HepG2 (cell line): ENCODE data around the gene AP3D1. TPM values are rescaled to one million over a fixed set of nuclear protein-coding genes. Genes with fewer than 3 reads are reported as not detected.

Source experiments
- AHR ChIP-seq: IDR thresholded peaks from 2 replicates; pipeline ENCODE4 v1.6.1; 2018; ENCODE audit warnings: missing genetic modification reagents, missing compliant biosample characterization
- ATF1 ChIP-seq: IDR thresholded peaks from 2 replicates; pipeline ENCODE4 v1.6.1; 2016; ENCODE audit warnings: mild to moderate bottlenecking, control low read depth
- GLI4 ChIP-seq: sonication (generic); formaldehyde crosslinking; IDR thresholded peaks from 2 replicates; pipeline ENCODE4 v1.5.1; 2020; ENCODE audit warnings: missing genetic modification reagents, mild to moderate bottlenecking, moderate library complexity, borderline replicate concordance
- LCORL ChIP-seq, 2 experiments: fragments of 450-650 bp in 1 of 2; sonication (generic) in 1 of 2; formaldehyde crosslinking in 1 of 2; IDR thresholded peaks; 2 replicates each; pipeline versions ENCODE4 v1.5.0 to v1.6.1; 2017 to 2020; ENCODE audit warnings: antibody characterized with exemption in 1 of 2, missing genetic modification reagents in 1 of 2
- MIER2 ChIP-seq: IDR thresholded peaks from 2 replicates; pipeline ENCODE4 v1.6.1; 2016; ENCODE audit warnings: missing biosample characterization, missing genetic modification reagents
- MXD4 ChIP-seq: IDR thresholded peaks from 2 replicates; pipeline ENCODE4 v1.6.1; 2016; ENCODE audit warnings: mild to moderate bottlenecking, missing biosample characterization, missing genetic modification reagents
- POLR2A ChIP-seq, 2 experiments: IDR thresholded peaks; 2 replicates each; pipeline ENCODE4 v1.6.1; 2011; ENCODE audit warnings: low read depth in 2 of 2, low read length in 2 of 2, mild to moderate bottlenecking in 1 of 2, moderate library complexity in 1 of 2; ENCODE audit not compliant: insufficient read depth in 1 of 2
- RCOR2 ChIP-seq: IDR thresholded peaks from 2 replicates; pipeline ENCODE4 v1.6.1; 2016; ENCODE audit warnings: missing biosample characterization, missing genetic modification reagents
- RXRA ChIP-seq: sonication (generic); formaldehyde crosslinking; IDR thresholded peaks from 2 replicates; pipeline ENCODE4 v1.5.1; 2020; ENCODE audit warnings: missing genetic modification reagents
- TARDBP ChIP-seq: sonication (generic); formaldehyde crosslinking; IDR thresholded peaks from 2 replicates; pipeline ENCODE4 v1.8.0; 2022; ENCODE audit warnings: mild to moderate bottlenecking, missing genetic modification reagents
- THAP11 ChIP-seq: IDR thresholded peaks from 2 replicates; pipeline ENCODE4 v1.6.1; 2016; ENCODE audit warnings: missing biosample characterization, missing genetic modification reagents
- ZNF230 ChIP-seq: sonication (generic); formaldehyde crosslinking; IDR thresholded peaks from 2 replicates; pipeline ENCODE4 v1.4.0; 2020; ENCODE audit warnings: mild to moderate bottlenecking, missing genetic modification reagents
- ZNF431 ChIP-seq: sonication (generic); formaldehyde crosslinking; IDR thresholded peaks from 2 replicates; pipeline ENCODE4 v1.9.0; 2022; ENCODE audit warnings: missing genetic modification reagents, low read depth, mild to moderate bottlenecking, borderline replicate concordance
- ZNF543 ChIP-seq: sonication (generic); formaldehyde crosslinking; IDR thresholded peaks from 2 replicates; pipeline ENCODE4 v1.4.0; 2020; ENCODE audit warnings: mild to moderate bottlenecking, missing genetic modification reagents
- ZNF589 ChIP-seq: sonication (generic); formaldehyde crosslinking; conservative IDR thresholded peaks from 2 replicates; pipeline ENCODE4 v1.8.0; 2022; ENCODE audit warnings: mild to moderate bottlenecking, moderate library complexity, missing genetic modification reagents
- ZNF619 ChIP-seq: sonication (generic); formaldehyde crosslinking; IDR thresholded peaks from 2 replicates; pipeline ENCODE4 v1.4.0; 2020; ENCODE audit warnings: mild to moderate bottlenecking, missing genetic modification reagents
- ZNF883 ChIP-seq: sonication (generic); formaldehyde crosslinking; IDR thresholded peaks from 2 replicates; pipeline ENCODE4 v1.5.1; 2020; ENCODE audit warnings: mild to moderate bottlenecking, missing genetic modification reagents; ENCODE audit errors: not compliant biosample characterization
- polyA plus RNA-seq, 8 experiments: library from polyadenylated mRNA; depleted of rRNA in 3 of 8; stranded (reverse) in 7 of 8; unstranded in 1 of 8; fragments of >200 nt; fragmentation: Illumina TruSeq in 4 of 8; extraction: Trizol in 4 of 8; gene quantifications; 2 replicates each; pipeline versions ENCODE4 v1.2.1 to v1.2.3, GENCODE V29; 2011 to 2016; ENCODE audit warnings: low read depth in 4 of 8, missing spikeins in 1 of 8, mixed read lengths in 1 of 8; ENCODE audit not compliant: insufficient read depth in 1 of 8
- total RNA-seq, 5 experiments: library from RNA; depleted of rRNA; stranded (reverse); fragments of >200 nt; fragmentation: Illumina TruSeq; extraction: Trizol; gene quantifications; 2 replicates each; pipeline ENCODE4 v1.2.3, GENCODE V29; 2016; ENCODE audit warnings: low read depth in 1 of 5
- TF ChIP-seq, protein P1 (sequence below): sonication (generic); formaldehyde crosslinking; IDR thresholded peaks from 2 replicates; pipeline ENCODE4 v1.5.0; 2020; ENCODE audit warnings: missing genetic modification reagents
- TF ChIP-seq, protein P2 (sequence below): IDR thresholded peaks from 2 replicates; pipeline ENCODE4 v1.6.1; 2018; ENCODE audit warnings: missing genetic modification reagents, mild to moderate bottlenecking, missing compliant biosample characterization
- TF ChIP-seq, protein P3 (sequence below): sonication (generic); formaldehyde crosslinking; IDR thresholded peaks from 2 replicates; pipeline ENCODE4 v1.4.0; 2020; ENCODE audit warnings: missing genetic modification reagents
- TF ChIP-seq, protein P4 (sequence below): sonication (generic); formaldehyde crosslinking; IDR thresholded peaks from 2 replicates; pipeline ENCODE4 v1.4.0; 2020; ENCODE audit warnings: missing genetic modification reagents

Gene AP3D1
- total and polyA plus RNA-seq, 2 of the 13 experiments (the other 11 are each of a cell fraction or from before 2014, with no cell fraction given), result 68.0 to 82.6 TPM

DNA sequence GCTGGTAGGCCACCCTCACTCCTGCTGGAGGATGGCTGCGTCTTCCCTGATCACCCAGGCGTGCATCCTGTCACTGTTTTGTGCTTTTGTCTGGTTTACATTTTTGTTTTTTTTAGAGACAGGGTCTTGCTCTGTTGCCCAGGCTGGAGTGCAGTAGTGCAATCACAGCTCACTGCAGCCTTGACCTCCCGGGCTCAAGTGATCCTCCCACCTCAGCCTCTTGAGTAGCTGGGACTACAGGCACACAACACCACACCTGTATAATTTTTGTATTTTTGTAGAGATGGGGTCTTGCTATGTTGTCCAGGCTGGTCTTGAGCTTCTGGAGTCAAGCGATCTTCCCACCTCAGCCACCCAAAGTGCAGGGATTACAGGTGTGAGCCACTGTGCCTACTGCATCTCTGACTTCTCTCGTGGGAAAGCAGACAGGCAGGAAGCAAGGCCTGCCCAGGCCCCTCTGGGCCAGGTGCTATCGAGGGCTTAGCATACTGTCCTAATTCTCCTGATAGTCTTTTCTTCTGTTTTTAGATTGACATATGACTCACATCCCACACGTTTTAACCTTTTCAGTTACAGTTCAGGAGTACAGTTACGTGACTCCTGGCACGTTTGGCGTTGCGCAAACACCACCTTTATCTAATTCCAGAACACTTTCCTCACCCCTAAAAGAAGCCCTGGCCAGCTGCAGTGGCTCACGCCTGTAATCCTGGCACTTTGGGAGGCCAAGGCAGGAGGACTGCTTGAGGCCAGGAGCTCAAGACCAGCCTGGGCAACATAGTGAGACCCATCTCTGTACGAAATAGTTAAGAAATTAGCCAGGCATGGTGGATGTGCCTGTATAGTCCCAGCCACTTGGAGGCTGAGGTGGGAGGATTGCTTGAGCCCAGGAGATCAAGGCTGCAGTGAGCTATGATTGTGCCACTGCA lies 64.4 kb downstream of the AP3D1 start (continued):
- TF ChIP-seq, protein P1, sequence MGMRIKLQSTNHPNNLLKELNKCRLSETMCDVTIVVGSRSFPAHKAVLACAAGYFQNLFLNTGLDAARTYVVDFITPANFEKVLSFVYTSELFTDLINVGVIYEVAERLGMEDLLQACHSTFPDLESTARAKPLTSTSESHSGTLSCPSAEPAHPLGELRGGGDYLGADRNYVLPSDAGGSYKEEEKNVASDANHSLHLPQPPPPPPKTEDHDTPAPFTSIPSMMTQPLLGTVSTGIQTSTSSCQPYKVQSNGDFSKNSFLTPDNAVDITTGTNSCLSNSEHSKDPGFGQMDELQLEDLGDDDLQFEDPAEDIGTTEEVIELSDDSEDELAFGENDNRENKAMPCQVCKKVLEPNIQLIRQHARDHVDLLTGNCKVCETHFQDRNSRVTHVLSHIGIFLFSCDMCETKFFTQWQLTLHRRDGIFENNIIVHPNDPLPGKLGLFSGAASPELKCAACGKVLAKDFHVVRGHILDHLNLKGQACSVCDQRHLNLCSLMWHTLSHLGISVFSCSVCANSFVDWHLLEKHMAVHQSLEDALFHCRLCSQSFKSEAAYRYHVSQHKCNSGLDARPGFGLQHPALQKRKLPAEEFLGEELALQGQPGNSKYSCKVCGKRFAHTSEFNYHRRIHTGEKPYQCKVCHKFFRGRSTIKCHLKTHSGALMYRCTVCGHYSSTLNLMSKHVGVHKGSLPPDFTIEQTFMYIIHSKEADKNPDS (CRISPR knock-in tag), result peak; percentile 74; the same call in 1 of the 2 replicates
- TF ChIP-seq ZNF230 (CRISPR knock-in tag) (peak; percentile 95), LCORL (IDR thresholded peaks at IDR 0.05) (peak; percentile 54; the same call in 1 of the 2 replicates), LCORL (CRISPR knock-in tag; IDR thresholded peaks at IDR 0.05) (peak; percentile 99), ZNF543 (CRISPR knock-in tag) (peak; percentile 76), TARDBP (CRISPR knock-in tag) (peak; percentile 49; the same call in 1 of the 2 replicates), THAP11 (CRISPR knock-in tag) (0 out of 2 replicates have a peak, but pooled peaks have one; percentile 16), ZNF589 (peak; percentile 82), RCOR2 (CRISPR knock-in tag) (peak; percentile 97), ATF1 (CRISPR knock-in tag) (0 out of 2 replicates have a peak, but pooled peaks have one; percentile 14), MIER2 (peak; percentile 67; the same call in 1 of the 2 replicates), AHR (CRISPR knock-in tag) (peak; percentile 26; the same call in 1 of the 2 replicates), MXD4 (CRISPR knock-in tag) (peak; percentile 71), ZNF619 (CRISPR knock-in tag) (0 out of 2 replicates have a peak, but pooled peaks have one; percentile 16), ZNF883 (CRISPR knock-in tag) (peak; percentile 62), RXRA (CRISPR knock-in tag) (peak; percentile 91; the same call in 1 of the 2 replicates), POLR2A (IDR thresholded peaks at IDR 0.05; ENCODE audit: insufficient read depth in 1 of 2, low read depth in 2 of 2, low read length in 2 of 2) (peak in 1 of 2 experiments; percentile 38; a peak in 2 of 4 replicates), GLI4 (CRISPR knock-in tag) (peak; percentile 73), ZNF431 (CRISPR knock-in tag) (peak; percentile 25; the same call in 1 of the 2 replicates)
- TF ChIP-seq, protein P2, sequence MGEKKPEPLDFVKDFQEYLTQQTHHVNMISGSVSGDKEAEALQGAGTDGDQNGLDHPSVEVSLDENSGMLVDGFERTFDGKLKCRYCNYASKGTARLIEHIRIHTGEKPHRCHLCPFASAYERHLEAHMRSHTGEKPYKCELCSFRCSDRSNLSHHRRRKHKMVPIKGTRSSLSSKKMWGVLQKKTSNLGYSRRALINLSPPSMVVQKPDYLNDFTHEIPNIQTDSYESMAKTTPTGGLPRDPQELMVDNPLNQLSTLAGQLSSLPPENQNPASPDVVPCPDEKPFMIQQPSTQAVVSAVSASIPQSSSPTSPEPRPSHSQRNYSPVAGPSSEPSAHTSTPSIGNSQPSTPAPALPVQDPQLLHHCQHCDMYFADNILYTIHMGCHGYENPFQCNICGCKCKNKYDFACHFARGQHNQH (CRISPR knock-in tag), result peak; percentile 74; the same call in 1 of the 2 replicates
- TF ChIP-seq, protein P3, sequence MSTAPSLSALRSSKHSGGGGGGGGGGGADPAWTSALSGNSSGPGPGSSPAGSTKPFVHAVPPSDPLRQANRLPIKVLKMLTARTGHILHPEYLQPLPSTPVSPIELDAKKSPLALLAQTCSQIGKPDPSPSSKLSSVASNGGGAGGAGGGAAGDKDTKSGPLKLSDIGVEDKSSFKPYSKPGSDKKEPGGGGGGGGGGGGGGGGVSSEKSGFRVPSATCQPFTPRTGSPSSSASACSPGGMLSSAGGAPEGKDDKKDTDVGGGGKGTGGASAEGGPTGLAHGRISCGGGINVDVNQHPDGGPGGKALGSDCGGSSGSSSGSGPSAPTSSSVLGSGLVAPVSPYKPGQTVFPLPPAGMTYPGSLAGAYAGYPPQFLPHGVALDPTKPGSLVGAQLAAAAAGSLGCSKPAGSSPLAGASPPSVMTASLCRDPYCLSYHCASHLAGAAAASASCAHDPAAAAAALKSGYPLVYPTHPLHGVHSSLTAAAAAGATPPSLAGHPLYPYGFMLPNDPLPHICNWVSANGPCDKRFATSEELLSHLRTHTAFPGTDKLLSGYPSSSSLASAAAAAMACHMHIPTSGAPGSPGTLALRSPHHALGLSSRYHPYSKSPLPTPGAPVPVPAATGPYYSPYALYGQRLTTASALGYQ (CRISPR knock-in tag), result peak; percentile 79
- TF ChIP-seq, protein P4, sequence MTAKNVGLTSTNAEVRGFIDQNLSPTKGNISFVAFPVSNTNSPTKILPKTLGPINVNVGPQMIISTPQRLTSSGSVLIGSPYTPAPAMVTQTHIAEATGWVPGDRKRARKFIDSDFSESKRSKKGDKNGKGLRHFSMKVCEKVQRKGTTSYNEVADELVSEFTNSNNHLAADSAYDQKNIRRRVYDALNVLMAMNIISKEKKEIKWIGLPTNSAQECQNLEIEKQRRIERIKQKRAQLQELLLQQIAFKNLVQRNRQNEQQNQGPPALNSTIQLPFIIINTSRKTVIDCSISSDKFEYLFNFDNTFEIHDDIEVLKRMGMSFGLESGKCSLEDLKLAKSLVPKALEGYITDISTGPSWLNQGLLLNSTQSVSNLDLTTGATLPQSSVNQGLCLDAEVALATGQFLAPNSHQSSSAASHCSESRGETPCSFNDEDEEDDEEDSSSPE (CRISPR knock-in tag), result peak; percentile 68
